ENCODE results near the gene GLI3.

DNA sequence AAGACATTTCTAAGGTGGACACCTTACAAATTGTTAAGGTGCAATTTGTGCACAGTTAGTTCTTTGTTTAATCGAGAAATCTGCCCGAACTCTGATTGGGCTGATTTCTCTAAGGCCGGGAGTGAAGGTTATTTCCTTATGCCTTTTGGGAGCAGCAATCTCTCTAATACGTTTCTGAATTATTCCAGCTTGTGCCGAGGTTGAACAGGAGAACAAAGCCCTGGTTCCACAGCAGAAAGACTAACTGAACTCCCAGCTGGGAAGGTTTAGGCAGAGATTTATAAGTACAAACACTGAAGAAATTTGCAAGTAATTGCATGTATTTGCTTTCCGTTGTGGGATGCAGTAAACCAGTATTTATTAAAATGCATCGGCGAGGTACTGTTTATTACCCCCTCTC, 116.8 kb downstream of the GLI3 start:
- TF ChIP-seq CTCF (IDR thresholded peaks at IDR 0.05; ENCODE audit: low read length) (no peak), EZH2 (optimal IDR thresholded peaks at IDR 0.05; ENCODE audit: low read depth, low read length) (no peak), EZH2phosphoT487 (IDR thresholded peaks at IDR 0.05; ENCODE audit: low read length) (no peak)
